ENCODE data around the gene MAGI2. TPM values are rescaled to one million over a fixed set of nuclear protein-coding genes. Genes with fewer than 3 reads are reported as not detected.

Gene MAGI2
- total and polyA plus RNA-seq, 4 donors = 0.37 to 4.1 (median 1.4) TPM

- H3K27ac ChIP-seq (ENCODE audit: low read depth in 1 of 2, low read length in 2 of 2) = no peak overlapping the region
- no peak for TF ChIP-seq HNF4G (IDR thresholded peaks at IDR 0.05)
- TF ChIP-seq ZBTB33 (IDR thresholded peaks at IDR 0.05) = no peak
- no peak overlapping the region for H3K4me3 ChIP-seq (ENCODE audit: low read depth in 1 of 3, low read length in 3 of 3)
- DNase-seq (ENCODE audit: low spot score) = no peak
- no peaks in the 10 kb centered on the region for H3K36me3 ChIP-seq (ENCODE audit: control insufficient read depth in 4 of 4, insufficient read depth in 3 of 4, low read depth in 1 of 4, low read length in 3 of 4)
- WGBS = 74% methylated on average over 5 of the region's 5 CpGs
- H3K9me3 ChIP-seq (ENCODE audit: control insufficient read depth in 4 of 4, low read length in 3 of 4) = no peaks in the 10 kb centered on the region
- no peaks in the 10 kb centered on the region for H3K27me3 ChIP-seq (ENCODE audit: control insufficient read depth in 4 of 4, insufficient read depth in 4 of 4, low read length in 3 of 4)
- peaks cover 0 to 3% (median 2%) of the 10 kb centered on the region in 4 donors for H3K4me1 ChIP-seq (ENCODE audit: control insufficient read depth in 4 of 4, insufficient read depth in 4 of 4, low read length in 3 of 4)
- H3K9ac ChIP-seq (ENCODE audit: low read depth in 1 of 2, low read length in 2 of 2) = no peak overlapping the region
These were observed 164.8 kb downstream of the MAGI2 start for GRCh38 chr7:79288655-79289054.

- Histone ChIP-seq H3K4me3 (ENCODE audit: low read depth in 1 of 3, low read length in 3 of 3) (no peak overlapping the region), H3K4me1 (ENCODE audit: control insufficient read depth in 4 of 4, insufficient read depth in 4 of 4, low read length in 3 of 4) (no peaks in the 10 kb centered on the region), H3K9ac (ENCODE audit: low read depth in 1 of 2, low read length in 2 of 2) (no peak overlapping the region), H3K9me3 (ENCODE audit: control insufficient read depth in 4 of 4, low read length in 3 of 4) (no peaks in the 10 kb centered on the region), H3K27me3 (ENCODE audit: control insufficient read depth in 4 of 4, insufficient read depth in 4 of 4, low read length in 3 of 4) (no peaks in the 10 kb centered on the region), H3K27ac (ENCODE audit: low read depth in 1 of 2, low read length in 2 of 2) (no peak overlapping the region), H3K36me3 (ENCODE audit: control insufficient read depth in 4 of 4, insufficient read depth in 3 of 4, low read depth in 1 of 4, low read length in 3 of 4) (no peaks in the 10 kb centered on the region)
- no peak for DNase-seq (ENCODE audit: low spot score)
- no peak for TF ChIP-seq SP1 (IDR thresholded peaks at IDR 0.05)
- TF ChIP-seq ATF3 (IDR thresholded peaks at IDR 0.05) = no peak
- TF ChIP-seq HNF4G (IDR thresholded peaks at IDR 0.05) = no peak
- no peak for TF ChIP-seq ZBTB33 (IDR thresholded peaks at IDR 0.05)
- TF ChIP-seq RXRA (IDR thresholded peaks at IDR 0.05) = no peak
- TF ChIP-seq EGR1 (IDR thresholded peaks at IDR 0.05; ENCODE audit: low read depth in 2 of 2) = no peak
- no peak for TF ChIP-seq NR2F2 (IDR thresholded peaks at IDR 0.05)
- no peak for TF ChIP-seq MAX (IDR thresholded peaks at IDR 0.05)
- no peak for TF ChIP-seq RAD21 (IDR thresholded peaks at IDR 0.05)
- no peak for TF ChIP-seq YY1 (IDR thresholded peaks at IDR 0.05)
- no peak for TF ChIP-seq GABPA (IDR thresholded peaks at IDR 0.05 in 1 of 2, conservative IDR thresholded peaks at IDR 0.05 in 1 of 2)
- TF ChIP-seq JUND (IDR thresholded peaks at IDR 0.05) = no peak
- TF ChIP-seq REST (IDR thresholded peaks at IDR 0.05) = no peak
- no peak for TF ChIP-seq CTCF (IDR thresholded peaks at IDR 0.05; ENCODE audit: low read depth, low read length, missing input control)
- no peak for TF ChIP-seq TAF1 (conservative IDR thresholded peaks at IDR 0.05)
- TF ChIP-seq FOXA2 (IDR thresholded peaks at IDR 0.05) = no peak
- TF ChIP-seq HNF4A (conservative IDR thresholded peaks at IDR 0.05) = no peak
- no peak for TF ChIP-seq FOXA1 (IDR thresholded peaks at IDR 0.05)
- 86% methylated on average over 1 of the region's 1 CpG for WGBS
These were observed 165.5 kb downstream of the MAGI2 start for GRCh38 chr7:79287981-79288380.

Data from liver (tissue), 9 donors.